HCT116 (cell line): Measurements from ENCODE around the gene FRMPD4. TPM values are rescaled to one million over a fixed set of nuclear protein-coding genes. Genes with fewer than 3 reads are reported as not detected.

ENCODE experiments used
- ATAC-seq: fragments of 200-7000 bp; cut with Tn5 transposase; 2 replicates; pipeline ENCODE4 v1.9.1; 2020; ENCODE audit warnings: mild to moderate bottlenecking, moderate library complexity
- BruUV-seq: library from RNA; stranded (reverse); fragments of 400-500 nt; replicated peaks from 2 replicates; lab custom pipeline; 2021; lab: Mats Ljungman, UMichigan
- CTCF ChIA-PET: fragments of 300-600 bp; sonication (Branson Sonifier 250); formaldehyde crosslinking; loops from one replicate; lab custom pipeline; 2021; ENCODE audit warnings: antibody characterized with exemption; lab: Charles Lee
- POLR2A ChIA-PET: fragments of 300-600, 350-600 bp; sonication (Branson Sonifier 250); formaldehyde crosslinking; loops from one replicate; lab custom pipeline; 2021; ENCODE audit warnings: antibody characterized with exemption; lab: Charles Lee
- RAD21 ChIA-PET, 2 experiments: fragments of 300-600 bp; sonication (Branson Sonifier 250); formaldehyde crosslinking; loops; one replicate each; lab custom pipeline; 2023; ENCODE audit warnings: low total read pairs in 2 of 2; ENCODE audit not compliant: uncharacterized antibody in 2 of 2, unreplicated experiment in 2 of 2, low non-redundant PET in 1 of 2; lab: Charles Lee
- DNase-seq: peaks from one replicate; pipeline ENCODE4 v3.0.0-alpha.2; 2010; ENCODE audit warnings: low read depth, low spot score
- H2AFZ ChIP-seq: fragments of 200-600 bp; shearing (Covaris generic), sonication (generic); 2 replicates; pipeline ENCODE4 v1.6.1; 2017; ENCODE audit warnings: low read depth, mixed run types, mixed read lengths, antibody characterized with exemption, low read length; ENCODE audit not compliant: poor library complexity, severe bottlenecking
- H3K27ac ChIP-seq: 2 replicates; pipeline ENCODE4 v1.5.1; 2012; ENCODE audit warnings: low read depth, low read length
- H3K27me3 ChIP-seq: fragments of 200-600 bp; sonication (generic); 2 replicates; pipeline ENCODE4 v1.6.1; 2016; ENCODE audit warnings: mixed run types, low read length, mixed read lengths; ENCODE audit not compliant: insufficient read depth
- H3K36me3 ChIP-seq, 2 experiments: fragments of 200-500 bp in 1 of 2; fragments of 200-600 bp in 1 of 2; sonication (Bioruptor generic) in 1 of 2; sonication (generic) in 1 of 2; 2 replicates each; pipeline versions ENCODE4 v1.5.1 to v1.6.1; 2014 to 2016; ENCODE audit warnings: low read length in 2 of 2, inconsistent platforms in 1 of 2, mixed read lengths in 1 of 2, mixed run types in 1 of 2; ENCODE audit not compliant: insufficient read depth in 2 of 2, control insufficient read depth in 1 of 2
- H3K4me1 ChIP-seq, 2 experiments: fragments of 200-600 bp in 1 of 2; sonication (generic) in 1 of 2; 2 replicates each; pipeline versions ENCODE4 v1.5.1 to v1.6.1; 2012 to 2017; ENCODE audit warnings: low read length in 2 of 2, inconsistent platforms in 1 of 2, mild to moderate bottlenecking in 1 of 2, mixed read lengths in 1 of 2, mixed run types in 1 of 2, moderate library complexity in 1 of 2; ENCODE audit not compliant: insufficient read depth in 2 of 2, control insufficient read depth in 1 of 2
- H3K4me2 ChIP-seq: fragments of 200-600 bp; sonication (generic); 2 replicates; pipeline ENCODE4 v1.6.1; 2017; ENCODE audit warnings: mixed run types, low read length, mixed read lengths
- H3K4me3 ChIP-seq, 2 experiments: fragments of 200-600 bp in 1 of 2; sonication (generic) in 1 of 2; replicated peaks in 1 of 2; 2 replicates each; pipeline ENCODE4 v1.5.1; 2011 to 2016; ENCODE audit warnings: low read length in 2 of 2, control low read depth in 1 of 2, low read depth in 1 of 2, mild to moderate bottlenecking in 1 of 2, mixed read lengths in 1 of 2, mixed run types in 1 of 2
- H3K79me2 ChIP-seq: fragments of 200-600 bp; sonication (generic); 2 replicates; pipeline ENCODE4 v1.6.1; 2017; ENCODE audit warnings: mild to moderate bottlenecking, mixed run types, low read length, moderate library complexity, mixed read lengths; ENCODE audit not compliant: insufficient read depth
- H3K9ac ChIP-seq: fragments of 200-600 bp; sonication (generic); 2 replicates; pipeline ENCODE4 v1.6.1; 2016; ENCODE audit warnings: low read length, mixed read lengths
- H3K9me2 ChIP-seq: fragments of 200-600 bp; sonication (generic), shearing (Covaris generic); 2 replicates; pipeline ENCODE4 v1.6.1; 2017; ENCODE audit warnings: mixed run types, mild to moderate bottlenecking, moderate library complexity; ENCODE audit not compliant: insufficient read depth
- H3K9me3 ChIP-seq, 2 experiments: fragments of 200-500 bp in 1 of 2; fragments of 200-600 bp in 1 of 2; sonication (Bioruptor generic) in 1 of 2; sonication (generic) in 1 of 2; 2 replicates each; pipeline ENCODE4 v1.6.1; 2014 to 2017; ENCODE audit warnings: low read length in 2 of 2, mixed read lengths in 2 of 2, inconsistent platforms in 1 of 2, low read depth in 1 of 2, mild to moderate bottlenecking in 1 of 2, mixed run types in 1 of 2, moderate library complexity in 1 of 2; ENCODE audit not compliant: control insufficient read depth in 1 of 2, insufficient read depth in 1 of 2
- H4K20me1 ChIP-seq: fragments of 200-600 bp; sonication (generic), shearing (Covaris generic); 2 replicates; pipeline ENCODE4 v1.6.1; 2017; ENCODE audit warnings: mixed run types, mild to moderate bottlenecking, moderate library complexity; ENCODE audit not compliant: insufficient read depth
- ATF3 ChIP-seq: IDR thresholded peaks from 2 replicates; pipeline ENCODE4 v1.6.1; 2012
- EGR1 ChIP-seq: IDR thresholded peaks from 2 replicates; pipeline ENCODE4 v1.6.1; 2012; ENCODE audit warnings: low read depth
- EZH2 ChIP-seq: fragments of 200-600 bp; sonication (generic); IDR thresholded peaks from 2 replicates; pipeline ENCODE4 v1.6.1; 2017; ENCODE audit warnings: antibody characterized with exemption, mixed run types
- EZH2phosphoT487 ChIP-seq: fragments of 200-600 bp; IDR thresholded peaks from 2 replicates; pipeline ENCODE4 v1.6.1; 2018; ENCODE audit warnings: antibody characterized with exemption, borderline replicate concordance
- JUND ChIP-seq: IDR thresholded peaks from 2 replicates; pipeline ENCODE4 v1.6.1; 2012
- POLR2A ChIP-seq: IDR thresholded peaks from 2 replicates; pipeline ENCODE4 v1.7.0; 2011; ENCODE audit warnings: borderline replicate concordance; ENCODE audit not compliant: insufficient read depth, insufficient read length; ENCODE audit errors: extremely low read depth
- POLR2AphosphoS5 ChIP-seq: IDR thresholded peaks from 2 replicates; pipeline ENCODE4 v1.6.1; 2011; ENCODE audit warnings: mild to moderate bottlenecking, low read depth, low read length, moderate library complexity
- RAD21 ChIP-seq: IDR thresholded peaks from 2 replicates; pipeline ENCODE4 v1.6.1; 2012; ENCODE audit warnings: low read depth, mild to moderate bottlenecking
- SIN3A ChIP-seq: IDR thresholded peaks from 2 replicates; pipeline ENCODE4 v1.6.1; 2012; ENCODE audit warnings: low read depth
- SRF ChIP-seq: IDR thresholded peaks from 2 replicates; pipeline ENCODE4 v1.6.1; 2012; ENCODE audit warnings: low read depth
- TCF7L2 ChIP-seq: IDR thresholded peaks from 2 replicates; pipeline ENCODE4 v1.7.0; 2011; ENCODE audit warnings: borderline replicate concordance, inconsistent platforms; ENCODE audit not compliant: insufficient read depth, insufficient read length; ENCODE audit errors: extremely low read depth
- YY1 ChIP-seq: IDR thresholded peaks from 2 replicates; pipeline ENCODE4 v1.6.1; 2011; ENCODE audit warnings: low read length, low read depth, moderate library complexity, mild to moderate bottlenecking; ENCODE audit not compliant: insufficient replicate concordance; ENCODE audit errors: extremely low read depth
- ZBTB33 ChIP-seq: IDR thresholded peaks from 2 replicates; pipeline ENCODE4 v1.6.1; 2011; ENCODE audit warnings: mild to moderate bottlenecking, low read length, moderate library complexity; ENCODE audit not compliant: insufficient replicate concordance; ENCODE audit errors: extremely low read depth
- ZFX ChIP-seq: fragments of 450-650 bp; IDR thresholded peaks from 2 replicates; pipeline ENCODE4 v1.6.1; 2017
- ZNF274 ChIP-seq: fragments of 200-500 bp; sonication (Bioruptor generic); IDR thresholded peaks from 2 replicates; pipeline ENCODE4 v1.6.1; 2014; ENCODE audit warnings: mild to moderate bottlenecking, low read depth, low read length, inconsistent platforms
- intact Hi-C: fragments of 100-400 bp; cut with micrococcal nuclease; formaldehyde crosslinking; loops from 2 replicates; pipeline ENCODE4 v1.10.0; 2022
- total RNA-seq: library from RNA; stranded (reverse); gene quantifications from one replicate; pipeline ENCODE4 v1.2.1, GENCODE V29; 2021; ENCODE audit not compliant: unreplicated experiment
- TF ChIP-seq, protein P1 (sequence below), 3 experiments: fragments of 200-600 bp in 1 of 3; sonication (generic) in 1 of 3; IDR thresholded peaks in 2 of 3; conservative IDR thresholded peaks in 1 of 3; 2 replicates each; pipeline ENCODE4 v1.5.1; 2012 to 2017; ENCODE audit warnings: low read depth in 2 of 3, low read length in 2 of 3, antibody characterized with exemption in 1 of 3, borderline replicate concordance in 1 of 3, control low read depth in 1 of 3, mild to moderate bottlenecking in 1 of 3, mixed read lengths in 1 of 3, mixed run types in 1 of 3, moderate library complexity in 1 of 3; ENCODE audit not compliant: insufficient read depth in 1 of 3
- TF ChIP-seq, protein P2 (sequence below): IDR thresholded peaks from 2 replicates; pipeline ENCODE4 v1.6.1; 2012; ENCODE audit warnings: low read depth

Gene FRMPD4
- total RNA-seq, 1 experiment from 2014 or later, result not detected

DNA sequence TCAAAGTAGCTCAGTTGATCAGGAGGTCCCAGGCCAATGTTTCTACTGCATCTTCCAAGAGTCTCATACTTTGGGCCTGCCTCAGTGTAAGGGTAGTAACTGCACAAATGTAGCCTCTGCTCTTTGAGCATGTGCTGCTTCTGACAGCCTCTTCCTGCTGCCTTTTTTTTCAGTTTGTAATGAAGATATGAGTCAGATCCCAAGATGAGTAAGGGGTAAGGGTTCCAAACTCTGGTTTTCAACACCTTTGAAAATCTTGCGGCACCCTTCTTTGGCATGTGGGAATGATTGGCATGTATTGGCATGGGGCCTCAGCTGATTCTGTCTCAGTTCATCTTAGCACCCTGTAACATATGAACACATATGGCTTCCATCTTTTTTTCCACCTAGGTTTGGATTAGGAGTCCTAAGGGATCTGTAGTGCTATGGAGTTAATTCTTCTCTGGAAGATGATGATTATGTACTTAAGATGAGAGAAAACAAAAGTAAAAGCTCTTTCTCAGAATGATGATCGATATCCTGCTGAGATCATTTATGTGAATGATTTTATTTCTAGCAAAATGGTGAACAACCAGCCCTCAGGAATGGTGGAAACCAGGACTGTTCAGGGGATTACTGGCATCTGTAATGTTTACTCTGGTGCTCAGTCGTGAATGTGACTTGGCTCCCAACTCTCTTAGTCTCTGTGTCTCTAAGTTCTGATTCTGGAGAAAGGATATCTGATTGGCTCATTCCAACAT, 534.3 kb downstream of the FRMPD4 start:
- Histone ChIP-seq H3K27ac (no peak overlapping the region), H3K4me1 (no peaks in the 10 kb centered on the region), H3K9me3 (no peaks in the 10 kb centered on the region), H3K27me3 (no peaks in the 10 kb centered on the region)
- RAD21 ChIA-PET, result no interaction called here
- intact Hi-C loops, result no loop called here
- CTCF ChIA-PET, result no interaction called here
- no peak for ATAC-seq
- TF ChIP-seq YY1 (no peak), ZNF274 (no peak), SRF (no peak), RAD21 (no peak), POLR2A (no peak), POLR2AphosphoS5 (no peak), SIN3A (no peak), ZBTB33 (no peak), JUND (no peak), ZFX (no peak), TCF7L2 (no peak), EZH2phosphoT487 (no peak), EGR1 (no peak), ATF3 (no peak), EZH2 (no peak)
- TF ChIP-seq, protein P1, sequence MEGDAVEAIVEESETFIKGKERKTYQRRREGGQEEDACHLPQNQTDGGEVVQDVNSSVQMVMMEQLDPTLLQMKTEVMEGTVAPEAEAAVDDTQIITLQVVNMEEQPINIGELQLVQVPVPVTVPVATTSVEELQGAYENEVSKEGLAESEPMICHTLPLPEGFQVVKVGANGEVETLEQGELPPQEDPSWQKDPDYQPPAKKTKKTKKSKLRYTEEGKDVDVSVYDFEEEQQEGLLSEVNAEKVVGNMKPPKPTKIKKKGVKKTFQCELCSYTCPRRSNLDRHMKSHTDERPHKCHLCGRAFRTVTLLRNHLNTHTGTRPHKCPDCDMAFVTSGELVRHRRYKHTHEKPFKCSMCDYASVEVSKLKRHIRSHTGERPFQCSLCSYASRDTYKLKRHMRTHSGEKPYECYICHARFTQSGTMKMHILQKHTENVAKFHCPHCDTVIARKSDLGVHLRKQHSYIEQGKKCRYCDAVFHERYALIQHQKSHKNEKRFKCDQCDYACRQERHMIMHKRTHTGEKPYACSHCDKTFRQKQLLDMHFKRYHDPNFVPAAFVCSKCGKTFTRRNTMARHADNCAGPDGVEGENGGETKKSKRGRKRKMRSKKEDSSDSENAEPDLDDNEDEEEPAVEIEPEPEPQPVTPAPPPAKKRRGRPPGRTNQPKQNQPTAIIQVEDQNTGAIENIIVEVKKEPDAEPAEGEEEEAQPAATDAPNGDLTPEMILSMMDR (IDR thresholded peaks at IDR 0.05 in 2 of 3, conservative IDR thresholded peaks at IDR 0.05 in 1 of 3; ENCODE audit: borderline replicate concordance in 1 of 3, insufficient read depth in 1 of 3, low read depth in 2 of 3, low read length in 2 of 3), result no peak
- TF ChIP-seq, protein P2, sequence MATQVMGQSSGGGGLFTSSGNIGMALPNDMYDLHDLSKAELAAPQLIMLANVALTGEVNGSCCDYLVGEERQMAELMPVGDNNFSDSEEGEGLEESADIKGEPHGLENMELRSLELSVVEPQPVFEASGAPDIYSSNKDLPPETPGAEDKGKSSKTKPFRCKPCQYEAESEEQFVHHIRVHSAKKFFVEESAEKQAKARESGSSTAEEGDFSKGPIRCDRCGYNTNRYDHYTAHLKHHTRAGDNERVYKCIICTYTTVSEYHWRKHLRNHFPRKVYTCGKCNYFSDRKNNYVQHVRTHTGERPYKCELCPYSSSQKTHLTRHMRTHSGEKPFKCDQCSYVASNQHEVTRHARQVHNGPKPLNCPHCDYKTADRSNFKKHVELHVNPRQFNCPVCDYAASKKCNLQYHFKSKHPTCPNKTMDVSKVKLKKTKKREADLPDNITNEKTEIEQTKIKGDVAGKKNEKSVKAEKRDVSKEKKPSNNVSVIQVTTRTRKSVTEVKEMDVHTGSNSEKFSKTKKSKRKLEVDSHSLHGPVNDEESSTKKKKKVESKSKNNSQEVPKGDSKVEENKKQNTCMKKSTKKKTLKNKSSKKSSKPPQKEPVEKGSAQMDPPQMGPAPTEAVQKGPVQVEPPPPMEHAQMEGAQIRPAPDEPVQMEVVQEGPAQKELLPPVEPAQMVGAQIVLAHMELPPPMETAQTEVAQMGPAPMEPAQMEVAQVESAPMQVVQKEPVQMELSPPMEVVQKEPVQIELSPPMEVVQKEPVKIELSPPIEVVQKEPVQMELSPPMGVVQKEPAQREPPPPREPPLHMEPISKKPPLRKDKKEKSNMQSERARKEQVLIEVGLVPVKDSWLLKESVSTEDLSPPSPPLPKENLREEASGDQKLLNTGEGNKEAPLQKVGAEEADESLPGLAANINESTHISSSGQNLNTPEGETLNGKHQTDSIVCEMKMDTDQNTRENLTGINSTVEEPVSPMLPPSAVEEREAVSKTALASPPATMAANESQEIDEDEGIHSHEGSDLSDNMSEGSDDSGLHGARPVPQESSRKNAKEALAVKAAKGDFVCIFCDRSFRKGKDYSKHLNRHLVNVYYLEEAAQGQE, result no peak
- TF ChIP-seq, all 23 proteins: peak for 0
- no peaks in the 10 kb centered on the region for H4K20me1 ChIP-seq
- no peak overlapping the region for H3K9ac ChIP-seq
- no peak overlapping the region for H3K4me3 ChIP-seq
- POLR2A ChIA-PET, result no interaction called here
- H3K4me2 ChIP-seq, result no peak overlapping the region
- no TSS peak for BruUV-seq
- H2AFZ ChIP-seq, result no peak overlapping the region
- no peaks in the 10 kb centered on the region for H3K79me2 ChIP-seq
- no peaks in the 10 kb centered on the region for H3K36me3 ChIP-seq
- DNase-seq, result no peak
- no peaks in the 10 kb centered on the region for H3K9me2 ChIP-seq
